H9 (cell line): ENCODE data around the gene LRRC15. TPM values are rescaled to one million over a fixed set of nuclear protein-coding genes. Genes with fewer than 3 reads are reported as not detected.

ENCODE experiments used
- DNase-seq: peaks from one replicate; pipeline ENCODE4 v3.0.0-alpha.2; 2017
- H2AFZ ChIP-seq: one replicate; pipeline ENCODE4 v1.6.1; 2013; ENCODE audit warnings: mild to moderate bottlenecking, low read length, control low read depth, moderate library complexity
- H2AK5ac ChIP-seq: 2 replicates; pipeline ENCODE4 v1.6.1; 2013; ENCODE audit warnings: low read length, control low read depth, mixed read lengths; ENCODE audit not compliant: insufficient read length
- H2BK120ac ChIP-seq: one replicate; pipeline ENCODE4 v1.6.1; 2013; ENCODE audit warnings: low read depth, mild to moderate bottlenecking, low read length, control low read depth, inconsistent platforms; ENCODE audit not compliant: poor library complexity, severe bottlenecking
- H2BK12ac ChIP-seq: 2 replicates; pipeline ENCODE4 v1.6.1; 2013; ENCODE audit warnings: low read length, control low read depth, mixed read lengths, low read depth; ENCODE audit not compliant: insufficient read length
- H2BK15ac ChIP-seq: 2 replicates; pipeline ENCODE4 v1.6.1; 2013; ENCODE audit warnings: low read depth, low read length, control low read depth
- H2BK20ac ChIP-seq: one replicate; pipeline ENCODE4 v1.6.1; 2013; ENCODE audit warnings: low read depth, mild to moderate bottlenecking, low read length, control low read depth, inconsistent platforms; ENCODE audit not compliant: poor library complexity, severe bottlenecking
- H2BK5ac ChIP-seq: 2 replicates; pipeline ENCODE4 v1.6.1; 2013; ENCODE audit warnings: low read length, control low read depth, mixed read lengths; ENCODE audit not compliant: insufficient read length
- H3K14ac ChIP-seq: 2 replicates; pipeline ENCODE4 v1.6.1; 2013; ENCODE audit warnings: low read length, control low read depth; ENCODE audit not compliant: insufficient read depth
- H3K18ac ChIP-seq: 2 replicates; pipeline ENCODE4 v1.6.1; 2013; ENCODE audit warnings: low read depth, mild to moderate bottlenecking, mixed read lengths, low read length, control low read depth; ENCODE audit not compliant: insufficient read length
- H3K23ac ChIP-seq: 2 replicates; pipeline ENCODE4 v1.6.1; 2013; ENCODE audit warnings: low read length, control low read depth, mixed read lengths, low read depth; ENCODE audit not compliant: insufficient read length
- H3K23me2 ChIP-seq: 2 replicates; pipeline ENCODE4 v1.6.1; 2013; ENCODE audit warnings: low read depth, mild to moderate bottlenecking, mixed read lengths, low read length, control low read depth; ENCODE audit not compliant: insufficient read length, poor library complexity, severe bottlenecking
- H3K27ac ChIP-seq: 2 replicates; pipeline ENCODE4 v1.5.1; 2013; ENCODE audit warnings: low read length, control low read depth, mixed read lengths, low read depth; ENCODE audit not compliant: insufficient read length
- H3K27me3 ChIP-seq: 2 replicates; pipeline ENCODE4 v1.6.1; 2013; ENCODE audit warnings: low read length, control low read depth, inconsistent platforms; ENCODE audit not compliant: insufficient read depth
- H3K4ac ChIP-seq: 2 replicates; pipeline ENCODE4 v1.6.1; 2013; ENCODE audit warnings: low read depth, mild to moderate bottlenecking, control low read depth, inconsistent platforms, low read length, moderate library complexity
- H3K4me1 ChIP-seq: 2 replicates; pipeline ENCODE4 v1.6.1; 2013; ENCODE audit warnings: low read length, control low read depth, inconsistent platforms; ENCODE audit not compliant: insufficient read depth
- H3K4me2 ChIP-seq: 2 replicates; pipeline ENCODE4 v1.6.1; 2013; ENCODE audit warnings: low read length, control low read depth, mixed read lengths; ENCODE audit not compliant: insufficient read length, insufficient read depth
- H3K56ac ChIP-seq: 2 replicates; pipeline ENCODE4 v1.6.1; 2013; ENCODE audit warnings: low read depth, mild to moderate bottlenecking, mixed read lengths, low read length, control low read depth; ENCODE audit not compliant: insufficient read length
- H3K79me1 ChIP-seq: 2 replicates; pipeline ENCODE4 v1.6.1; 2013; ENCODE audit warnings: low read depth, mild to moderate bottlenecking, moderate library complexity, low read length, control low read depth, inconsistent platforms; ENCODE audit not compliant: insufficient read depth, poor library complexity, severe bottlenecking
- H3K79me2 ChIP-seq: 2 replicates; pipeline ENCODE4 v1.6.1; 2013; ENCODE audit warnings: low read length, control low read depth, inconsistent platforms; ENCODE audit not compliant: insufficient read depth
- H3K9ac ChIP-seq: 2 replicates; pipeline ENCODE4 v1.6.1; 2013; ENCODE audit warnings: low read length, control low read depth, mixed read lengths; ENCODE audit not compliant: insufficient read length; ENCODE audit errors: extremely low read depth
- H3K9me3 ChIP-seq: one replicate; pipeline ENCODE4 v1.6.1; 2013; ENCODE audit warnings: low read depth, low read length, inconsistent platforms; ENCODE audit not compliant: control insufficient read depth
- H3T11ph ChIP-seq: one replicate; pipeline ENCODE4 v1.6.1; 2013; ENCODE audit warnings: mild to moderate bottlenecking, low read length, control low read depth, inconsistent platforms
- H4K20me1 ChIP-seq: one replicate; pipeline ENCODE4 v1.6.1; 2013; ENCODE audit not compliant: control insufficient read depth, insufficient read length, insufficient read depth
- H4K5ac ChIP-seq: 2 replicates; pipeline ENCODE4 v1.6.1; 2013; ENCODE audit warnings: low read depth, mild to moderate bottlenecking, mixed read lengths, low read length, control low read depth; ENCODE audit not compliant: insufficient read length
- H4K8ac ChIP-seq: replicated peaks from 2 replicates; pipeline ENCODE4 v1.6.1; 2013; ENCODE audit warnings: low read length, control low read depth, mixed read lengths, low read depth; ENCODE audit not compliant: insufficient read length
- H4K91ac ChIP-seq: 2 replicates; pipeline ENCODE4 v1.6.1; 2013; ENCODE audit warnings: low read depth, mild to moderate bottlenecking, moderate library complexity, mixed read lengths, low read length, control low read depth; ENCODE audit not compliant: insufficient read length
- H3K27ac Mint-ChIP-seq, 3 experiments: 2 replicates in 2 of 3; 3 replicates in 1 of 3; pipeline ENCODE4 v1.8.0; 2020 to 2021; ENCODE audit warnings: mixed read lengths in 3 of 3, mild to moderate bottlenecking in 1 of 3, moderate library complexity in 1 of 3
- H3K27me3 Mint-ChIP-seq: 2 replicates; pipeline ENCODE4 v1.8.0; 2021; ENCODE audit warnings: low read depth, mild to moderate bottlenecking, moderate library complexity, mixed read lengths
- H3K36me3 Mint-ChIP-seq, 3 experiments: 2 replicates in 2 of 3; 3 replicates in 1 of 3; pipeline ENCODE4 v1.8.0; 2020 to 2021; ENCODE audit warnings: low read depth in 3 of 3, mixed read lengths in 3 of 3; ENCODE audit not compliant: insufficient read depth in 1 of 3
- H3K4me1 Mint-ChIP-seq, 2 experiments: 2 replicates each; pipeline ENCODE4 v1.8.0; 2020; ENCODE audit warnings: mixed read lengths in 2 of 2
- H3K4me3 Mint-ChIP-seq, 2 experiments: 2 replicates in 1 of 2; 3 replicates in 1 of 2; pipeline ENCODE4 v1.8.0; 2020 to 2021; ENCODE audit warnings: mild to moderate bottlenecking in 2 of 2, mixed read lengths in 2 of 2, moderate library complexity in 1 of 2
- H3K9me3 Mint-ChIP-seq, 2 experiments: 2 replicates in 1 of 2; 3 replicates in 1 of 2; pipeline ENCODE4 v1.8.0; 2020; ENCODE audit warnings: mild to moderate bottlenecking in 2 of 2, mixed read lengths in 2 of 2, moderate library complexity in 1 of 2
- WGBS: extraction: QIAGEN DNeasy Blood & Tissue Kit; methylation state at CpG from one replicate; pipeline ENCODE4 v1.1.7; 2013; ENCODE audit warnings: missing lambda C conversion rate, low lambda C conversion rate, mixed read lengths; ENCODE audit not compliant: insufficient read length; ENCODE audit errors: extremely low coverage; 5-methylcytosine and 5-hydroxymethylcytosine counted together
- total RNA-seq: library from RNA; stranded (reverse); gene quantifications from 2 replicates; pipeline ENCODE4 v1.2.1, GENCODE V29; 2021
- TF ChIP-seq, protein P1 (sequence below): fragments of 200-600 bp; sonication (generic); conservative IDR thresholded peaks from 3 replicates; pipeline ENCODE4 v1.8.0; 2021; ENCODE audit warnings: antibody characterized with exemption, mild to moderate bottlenecking

The LRRC15 gene
- total RNA-seq, 1 experiment from 2014 or later = 0.07 TPM

DNA sequence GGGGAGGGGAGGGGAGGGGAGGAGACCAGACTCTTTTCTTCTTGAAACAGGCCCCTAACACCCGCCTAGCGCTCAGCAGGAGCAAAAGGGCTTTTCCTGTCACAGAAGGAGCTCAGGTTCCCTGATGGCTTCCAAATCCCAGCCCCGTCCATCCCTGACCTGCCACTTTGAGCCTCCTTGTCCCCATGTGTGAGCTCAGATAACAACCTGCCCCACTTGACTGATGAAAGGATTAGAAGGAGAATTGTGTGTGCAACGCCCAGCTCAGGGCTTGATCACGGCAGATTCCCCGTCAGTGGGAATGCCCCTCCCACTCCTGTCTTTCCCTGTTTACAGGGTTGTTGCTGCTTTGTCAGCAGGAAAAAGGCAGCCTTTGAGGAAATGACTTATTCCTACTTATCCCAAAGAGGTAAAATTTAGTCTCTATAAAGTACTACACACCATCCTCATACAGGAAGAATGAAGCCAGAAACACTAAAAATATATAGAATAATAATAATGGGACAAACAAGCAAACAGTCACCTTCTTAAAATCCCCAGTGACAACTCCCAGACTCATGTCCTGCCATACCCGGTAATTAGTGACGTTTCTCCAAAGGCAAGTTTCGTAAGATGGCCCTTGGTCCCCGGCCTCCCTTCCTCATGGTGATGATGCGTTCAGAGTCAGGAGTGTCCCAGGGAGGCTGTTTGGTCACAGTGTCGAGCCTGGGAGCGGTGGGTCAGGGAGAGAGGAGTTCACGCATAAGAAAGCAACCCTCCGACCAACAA, 6.1 kb upstream of the LRRC15 start:
- no peak overlapping the region for H3K4me2 ChIP-seq
- no peak overlapping the region for H2AFZ ChIP-seq
- TF ChIP-seq, protein P1, sequence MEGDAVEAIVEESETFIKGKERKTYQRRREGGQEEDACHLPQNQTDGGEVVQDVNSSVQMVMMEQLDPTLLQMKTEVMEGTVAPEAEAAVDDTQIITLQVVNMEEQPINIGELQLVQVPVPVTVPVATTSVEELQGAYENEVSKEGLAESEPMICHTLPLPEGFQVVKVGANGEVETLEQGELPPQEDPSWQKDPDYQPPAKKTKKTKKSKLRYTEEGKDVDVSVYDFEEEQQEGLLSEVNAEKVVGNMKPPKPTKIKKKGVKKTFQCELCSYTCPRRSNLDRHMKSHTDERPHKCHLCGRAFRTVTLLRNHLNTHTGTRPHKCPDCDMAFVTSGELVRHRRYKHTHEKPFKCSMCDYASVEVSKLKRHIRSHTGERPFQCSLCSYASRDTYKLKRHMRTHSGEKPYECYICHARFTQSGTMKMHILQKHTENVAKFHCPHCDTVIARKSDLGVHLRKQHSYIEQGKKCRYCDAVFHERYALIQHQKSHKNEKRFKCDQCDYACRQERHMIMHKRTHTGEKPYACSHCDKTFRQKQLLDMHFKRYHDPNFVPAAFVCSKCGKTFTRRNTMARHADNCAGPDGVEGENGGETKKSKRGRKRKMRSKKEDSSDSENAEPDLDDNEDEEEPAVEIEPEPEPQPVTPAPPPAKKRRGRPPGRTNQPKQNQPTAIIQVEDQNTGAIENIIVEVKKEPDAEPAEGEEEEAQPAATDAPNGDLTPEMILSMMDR = no peak
- no peak overlapping the region for H3K56ac ChIP-seq
- no peak overlapping the region for H3K4ac ChIP-seq
- peak; percentile 64 for DNase-seq
- no peak overlapping the region for H2AK5ac ChIP-seq
- no peak overlapping the region for H2BK20ac ChIP-seq
- no peaks in the 10 kb centered on the region; the same call in 1 of the 2 replicates for H3K4me1 ChIP-seq
- no peaks in the 10 kb centered on the region for H3K9me3 ChIP-seq
- H3K4me3 Mint-ChIP-seq = peak overlapping the region in 1 of 2 experiments; percentile 60; a peak in 2 of 5 replicates
- H4K91ac ChIP-seq = no peak overlapping the region
- no peak overlapping the region for H2BK12ac ChIP-seq
- no peak overlapping the region for H3T11ph ChIP-seq
- no peak overlapping the region for H2BK5ac ChIP-seq
- no peaks in the 10 kb centered on the region for H4K20me1 ChIP-seq
- no peak overlapping the region for H3K27ac ChIP-seq
- H3K9me3 Mint-ChIP-seq = no peaks in the 10 kb centered on the region; a peak in 1 of 5 replicates
- H3K4me1 Mint-ChIP-seq = peaks cover 27 to 50% of the 10 kb centered on the region in 2 experiments
- no peak overlapping the region for H3K9ac ChIP-seq
- H3K27me3 ChIP-seq = no peaks in the 10 kb centered on the region
- no peaks in the 10 kb centered on the region; a peak in 1 of 7 replicates for H3K36me3 Mint-ChIP-seq
- peaks cover 5% of the 10 kb centered on the region for H3K27me3 Mint-ChIP-seq
- H4K5ac ChIP-seq = no peak overlapping the region
- no CpG with 5 or more reads among the region's 15 CpGs for WGBS
- H3K23ac ChIP-seq = no peak overlapping the region
- no peak overlapping the region for H3K18ac ChIP-seq
- H3K23me2 ChIP-seq = no peaks in the 10 kb centered on the region
- H4K8ac ChIP-seq = no peak overlapping the region
- H3K27ac Mint-ChIP-seq = peak overlapping the region in 2 of 3 experiments; percentile 41 to 48; a peak in 2 of 7 replicates
- no peaks in the 10 kb centered on the region for H3K79me2 ChIP-seq
- no peak overlapping the region for H2BK15ac ChIP-seq
- H3K14ac ChIP-seq = 0 out of 2 replicates have a peak overlapping the region, but pooled peaks have one; percentile 6
- H2BK120ac ChIP-seq = no peak overlapping the region
- no peaks in the 10 kb centered on the region for H3K79me1 ChIP-seq
